Motor neuron (in vitro differentiated cells): ENCODE results near the gene MS4A4E. TPM values are rescaled to one million over a fixed set of nuclear protein-coding genes. Genes with fewer than 3 reads are reported as not detected.
"Not testable (repeated sequence)": the region's sequence is repeated elsewhere in the genome, so short reads cannot be mapped to it uniquely, and the experiment has no call there.

Source experiments
- ATAC-seq, 8 experiments: fragments of 200-7000 bp; cut with Tn5 transposase; replicated peaks in 6 of 8; 2 replicates each; pipeline ENCODE4 v1.8.0; 2021; ENCODE audit warnings: mild to moderate bottlenecking in 8 of 8, moderate library complexity in 8 of 8
- H3K27ac ChIP-seq, 2 donors: fragments of 250-450 bp; sonication (Bioruptor Pico); 2 replicates each; pipeline ENCODE4 v1.9.0; 2021; ENCODE audit warnings: antibody characterized with exemption in 2 of 2, mild to moderate bottlenecking in 2 of 2, moderate library complexity in 1 of 2
- H3K4me1 ChIP-seq, 2 donors: fragments of 250-450 bp; sonication (Bioruptor Pico); replicated peaks in 1 of 2; 2 replicates each; pipeline ENCODE4 v1.6.1; 2021; ENCODE audit warnings: antibody characterized with exemption in 2 of 2, mild to moderate bottlenecking in 2 of 2, moderate library complexity in 1 of 2
- H3K4me3 ChIP-seq, 5 donors: fragments of 250-450 bp; sonication (Bioruptor Pico); 2 replicates each; pipeline ENCODE4 v1.9.0; 2021; ENCODE audit warnings: antibody characterized with exemption in 5 of 5, mild to moderate bottlenecking in 5 of 5, moderate library complexity in 4 of 5
- WGBS, 10 experiments: fragments of 450-650 bp; shearing (Covaris generic); methylation state at CpG; one replicate each; pipeline ENCODE4 v1.0.0; 2022; 5-methylcytosine and 5-hydroxymethylcytosine counted together
- in situ Hi-C, 9 experiments: fragments of 400-800 bp; cut with MboI; loops; one replicate each; pipeline ENCODE4 v1.15.0; 2021; ENCODE audit warnings: low sequenced_read_pairs in 9 of 9, low pct_unique_long_range_greater_than_20kb in 2 of 9; ENCODE audit not compliant: unreplicated experiment in 9 of 9
- total RNA-seq, 8 experiments: library from RNA; unstranded; fragments of 300-600 nt; gene quantifications; 2 replicates each; pipeline versions ENCODE4 v1.2.3 to v1.2.4, GENCODE V29; 2022

MS4A4E gene
- total RNA-seq, 8 experiments from 2014 or later = 0.81 TPM; not detected in 7

- H3K4me1 ChIP-seq, ATAC-seq, H3K27ac ChIP-seq, in situ Hi-C loops, H3K4me3 ChIP-seq: not testable (repeated sequence)
- WGBS, 10 experiments = 0 to 90% (median 39%) methylated on average over 1 to 2 of the region's 2 CpGs; no CpG with 5 or more reads in 4 of the 10 experiments
These were observed 57.5 kb downstream of the MS4A4E start for GRCh38 chr11:60185512-60185827.

- WGBS, 10 experiments = 0 to 86% (median 0%) methylated on average over 1 of the region's 1 CpG; no CpG with 5 or more reads in 5 of the 10 experiments
- Histone ChIP-seq H3K4me3 (no peak overlapping the region), H3K27ac (no peak overlapping the region), H3K4me1 (no peaks in the 10 kb centered on the region)
- in situ Hi-C loops = no loop called here
- no peak for ATAC-seq
These were observed 58.0 kb downstream of the MS4A4E start for GRCh38 chr11:60184824-60185511.

DNA sequence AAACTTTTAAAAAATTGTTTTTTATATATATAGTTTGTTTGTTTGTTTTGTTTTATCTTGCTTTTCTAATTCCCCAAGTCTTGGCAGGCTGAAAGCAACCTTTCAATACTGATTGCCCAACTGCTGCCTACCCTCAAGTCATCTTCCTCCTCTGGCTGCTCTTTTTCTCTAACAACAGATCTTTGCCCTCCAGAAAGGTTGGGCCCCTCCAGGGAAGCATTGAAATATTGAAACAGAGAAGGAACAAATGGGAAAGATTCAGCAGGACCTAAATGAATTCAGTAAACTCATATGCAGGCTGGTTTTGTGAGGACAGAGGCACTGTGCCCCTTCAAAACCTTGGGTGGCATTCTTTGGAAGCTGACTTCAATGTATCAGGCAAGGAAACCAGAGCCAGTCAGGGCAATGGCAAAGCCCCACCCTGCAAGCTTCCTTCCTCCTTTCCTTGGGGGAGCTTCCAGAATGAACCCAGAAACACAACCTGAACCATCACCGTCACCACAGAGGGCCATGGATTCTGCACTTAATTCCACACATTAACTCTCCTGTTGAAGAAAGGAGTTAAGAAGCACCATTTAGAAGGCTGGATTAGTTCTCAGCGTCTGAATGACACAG lies 59.2 kb downstream of the MS4A4E start:
- H3K27ac ChIP-seq = no peak overlapping the region
- ATAC-seq = no peak
- 0 to 86% (median 65%) methylated on average over 1 to 2 of the region's 2 CpGs; no CpG with 5 or more reads in 6 of the 10 experiments for WGBS, 10 experiments
- H3K4me1 ChIP-seq = no peaks in the 10 kb centered on the region
- no peak overlapping the region for H3K4me3 ChIP-seq
- in situ Hi-C loops = no loop called here

DNA sequence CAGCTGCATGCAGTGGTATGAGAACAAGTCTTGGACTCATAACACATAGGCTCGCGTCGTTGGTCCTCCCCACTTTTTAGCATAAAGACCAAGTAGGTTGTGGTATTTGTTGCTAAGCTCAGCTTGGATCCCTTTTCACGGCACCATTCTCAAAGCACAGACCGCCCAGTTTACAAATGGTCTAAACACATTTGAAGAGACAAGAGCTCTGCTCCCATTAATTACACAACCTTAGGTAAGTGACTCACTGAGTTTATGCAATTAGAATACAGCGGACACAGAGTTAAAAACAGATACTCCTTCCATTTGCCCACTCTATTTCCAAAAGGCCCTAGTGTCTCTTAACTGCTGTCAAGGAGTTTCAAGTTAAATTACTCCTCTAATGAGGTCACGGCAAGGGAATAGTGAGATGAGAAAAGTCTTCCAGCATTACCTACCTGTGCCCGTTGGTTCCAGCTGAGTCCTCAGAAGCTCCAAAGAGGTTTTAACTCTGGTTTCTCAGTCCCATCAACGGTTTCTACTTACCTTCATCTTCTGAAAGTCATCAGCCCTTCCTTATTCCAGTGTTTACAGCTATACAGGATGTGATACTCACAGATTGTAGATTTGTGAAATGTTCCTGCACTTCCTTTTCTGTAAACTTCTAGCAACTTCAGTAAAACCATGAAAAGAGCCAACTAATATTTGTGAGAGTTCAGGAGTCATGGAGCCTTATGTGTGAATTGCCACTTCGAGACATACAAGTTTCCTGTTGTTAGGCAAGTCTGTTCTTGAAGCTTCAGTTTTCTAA lies 60.2 kb downstream of the MS4A4E start, which contains the start of gene MS4A6A:
TSS of gene MS4A6A (minus strand) at position 543 of the 790 bp plus-strand sequence. CDS start 1,356 bp downstream, outside the sequence.
- Histone ChIP-seq H3K27ac (no peak within 1 kb of the TSS), H3K4me3 (no peak within 1 kb of the TSS), H3K4me1 (no peaks in the 10 kb centered on the region)
- no peak for ATAC-seq
- in situ Hi-C loops = no loop called here
- 15 to 100% (median 70%) methylated on average over 1 to 9 of the region's 10 CpGs; no CpG with 5 or more reads in 1 of the 10 experiments for WGBS, 10 experiments

DNA sequence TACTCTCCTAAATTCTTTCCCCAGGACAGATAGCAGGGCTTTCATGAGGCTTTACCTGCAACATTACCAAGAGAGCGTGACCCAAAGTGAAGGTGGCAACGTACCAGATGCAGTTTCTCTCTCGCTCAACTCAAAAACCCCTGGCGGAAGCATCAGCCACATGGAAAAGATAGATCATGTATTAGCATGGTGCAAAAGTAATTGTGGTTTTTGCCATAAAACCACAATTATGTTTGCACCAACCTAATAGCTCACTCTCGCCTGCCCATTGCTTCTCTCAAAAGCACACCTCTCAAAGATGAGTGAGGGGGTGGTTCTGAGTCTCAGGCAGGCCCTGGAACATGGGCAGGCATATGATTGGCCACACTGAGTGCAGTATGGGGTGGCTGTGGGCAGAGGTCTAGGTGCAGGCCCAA lies 67.1 kb downstream of the MS4A4E start:
- no peak for ATAC-seq
- in situ Hi-C loops = no loop called here
- H3K4me1 ChIP-seq = no peaks in the 10 kb centered on the region
- H3K4me3 ChIP-seq = no peak overlapping the region
- no peak overlapping the region for H3K27ac ChIP-seq
- 0 to 100% (median 80%) methylated on average over 1 to 4 of the region's 5 CpGs; no CpG with 5 or more reads in 3 of the 10 experiments for WGBS, 10 experiments

- in situ Hi-C loops = no loop called here
- Histone ChIP-seq H3K4me1 (no peaks in the 10 kb centered on the region), H3K4me3 (no peak overlapping the region), H3K27ac (no peak overlapping the region)
- no peak for ATAC-seq
These were observed 70.9 kb downstream of the MS4A4E start for GRCh38 chr11:60172011-60172410.

GRCh38 chr11:60170566-60170965 lies 72.4 kb downstream of the MS4A4E start:
- WGBS, 10 experiments = 0 to 88% (median 43%) methylated on average over 1 of the region's 1 CpG; no CpG with 5 or more reads in 6 of the 10 experiments
- Histone ChIP-seq H3K4me1 (no peaks in the 10 kb centered on the region), H3K27ac (no peak overlapping the region), H3K4me3 (no peak overlapping the region)
- in situ Hi-C loops = no loop called here
- no peak for ATAC-seq

DNA sequence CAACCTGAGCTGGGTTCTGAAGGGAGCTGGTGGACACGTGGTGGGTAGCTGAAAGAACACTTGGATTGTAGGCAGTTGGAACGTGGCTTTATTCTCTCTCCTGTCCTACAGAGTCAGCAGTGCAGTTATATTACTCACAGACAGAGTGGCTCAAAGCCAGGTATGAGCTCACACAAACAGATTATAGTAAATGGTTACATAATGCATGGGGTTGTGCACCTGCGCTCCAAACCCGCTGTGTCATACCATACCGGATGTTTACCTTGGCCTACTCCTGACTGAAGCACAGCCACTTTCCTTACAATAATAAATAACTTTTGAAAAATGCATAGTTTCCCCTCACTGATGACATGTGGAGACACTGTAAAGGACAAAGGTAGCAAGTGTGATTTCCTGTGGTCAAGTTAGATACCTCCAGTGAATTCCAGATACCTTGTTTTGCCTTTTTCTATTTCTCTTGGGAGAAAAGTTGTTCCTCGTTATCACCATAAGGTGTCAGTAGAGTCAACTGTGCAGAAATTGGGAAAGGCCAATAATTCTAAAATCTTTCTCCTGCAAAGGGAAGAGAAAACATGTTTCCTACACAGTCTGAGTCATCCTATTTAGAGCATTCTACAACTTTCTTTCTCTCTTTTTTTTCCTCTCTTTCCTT lies 73.5 kb downstream of the MS4A4E start:
- in situ Hi-C loops = no loop called here
- H3K4me3 ChIP-seq = no peak overlapping the region
- H3K4me1 ChIP-seq = no peaks in the 10 kb centered on the region
- 13 to 100% (median 68%) methylated on average over 1 to 6 of the region's 6 CpGs for WGBS, 10 experiments
- H3K27ac ChIP-seq = no peak overlapping the region
- peak in 2 of 8 experiments; percentile 45 to 66 for ATAC-seq

GRCh38 chr11:60168306-60168705 lies 74.6 kb downstream of the MS4A4E start:
- no peak overlapping the region for H3K4me3 ChIP-seq
- H3K4me1 ChIP-seq = no peaks in the 10 kb centered on the region
- ATAC-seq = no peak
- no peak overlapping the region for H3K27ac ChIP-seq
- in situ Hi-C loops = no loop called here
- WGBS, 10 experiments = 30 to 100% (median 65%) methylated on average over 1 to 4 of the region's 6 CpGs; no CpG with 5 or more reads in 4 of the 10 experiments

- Histone ChIP-seq H3K27ac (no peak overlapping the region), H3K4me3 (no peak overlapping the region), H3K4me1 (no peaks in the 10 kb centered on the region)
- in situ Hi-C loops = no loop called here
- no peak for ATAC-seq
These were observed 77.0 kb downstream of the MS4A4E start for GRCh38 chr11:60165951-60166350.

DNA sequence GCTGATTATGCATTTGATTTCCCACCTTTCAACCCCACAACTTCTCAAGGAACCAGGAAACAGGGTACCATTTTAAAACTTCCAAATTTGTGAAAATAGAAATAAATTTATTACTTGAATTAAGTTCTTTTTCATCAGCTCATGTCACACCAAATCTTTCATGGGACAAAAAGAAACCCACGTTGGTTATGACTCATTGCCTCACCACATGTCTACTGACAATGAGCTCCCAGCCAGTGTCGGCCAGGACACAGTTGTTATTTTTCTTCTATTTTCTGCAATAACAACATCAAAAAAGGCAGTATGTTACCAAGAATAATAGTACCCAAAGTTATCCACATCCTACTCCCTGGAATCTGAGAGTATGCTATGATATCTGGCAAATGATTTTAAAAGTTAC lies 77.4 kb downstream of the MS4A4E start:
- ATAC-seq = no peak
- WGBS, 10 experiments = 0 to 95% (median 73%) methylated on average over 1 to 2 of the region's 2 CpGs
- H3K27ac ChIP-seq = no peak overlapping the region
- no peak overlapping the region for H3K4me3 ChIP-seq
- no peaks in the 10 kb centered on the region for H3K4me1 ChIP-seq
- in situ Hi-C loops = no loop called here

DNA sequence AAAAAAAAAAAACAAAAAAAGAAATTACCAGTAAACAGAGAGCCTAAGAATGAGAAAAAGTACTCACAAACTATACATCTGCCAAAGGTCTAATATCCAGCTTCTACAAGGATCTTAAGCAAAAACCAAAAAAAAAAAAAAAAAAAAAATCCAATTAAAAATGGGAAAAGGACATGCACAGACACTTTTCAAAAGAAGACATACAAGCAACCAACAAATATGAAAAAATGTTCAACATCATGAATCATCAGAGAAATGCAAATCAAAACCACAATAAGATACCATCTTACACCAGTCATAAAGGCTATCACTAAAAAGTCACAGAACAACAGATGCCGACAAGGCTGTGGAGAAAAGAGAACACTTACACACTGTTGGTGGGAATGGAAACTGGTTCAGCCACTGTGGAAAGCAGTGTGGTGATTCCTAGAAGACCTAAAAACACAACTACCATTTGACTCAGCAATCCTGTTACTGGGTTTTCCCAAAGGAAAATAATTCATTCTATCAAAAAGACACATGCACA lies 78.3 kb downstream of the MS4A4E start:
- Histone ChIP-seq H3K4me3 (no peak overlapping the region), H3K4me1 (no peaks in the 10 kb centered on the region), H3K27ac (no peak overlapping the region)
- in situ Hi-C loops = no loop called here
- 0 to 100% (median 86%) methylated on average over 1 of the region's 1 CpG; no CpG with 5 or more reads in 3 of the 10 experiments for WGBS, 10 experiments
- no peak for ATAC-seq

GRCh38 chr11:60161766-60162165 lies 81.2 kb downstream of the MS4A4E start:
- Histone ChIP-seq H3K4me3 (no peak overlapping the region), H3K27ac (no peak overlapping the region), H3K4me1 (no peaks in the 10 kb centered on the region)
- 0 to 89% (median 75%) methylated on average over 1 to 4 of the region's 4 CpGs for WGBS, 10 experiments
- ATAC-seq = no peak
- in situ Hi-C loops = no loop called here
